OCI-LY3 (cell line): Measurements from ENCODE around the gene GABRG3.

Source experiments
- H2AFZ ChIP-seq: fragments of 200-600, 300-600 bp; shearing (Covaris generic); 2 replicates; pipeline ENCODE4 v1.6.0; 2014; ENCODE audit warnings: antibody characterized with exemption, low read depth, low read length
- H3K27ac ChIP-seq: fragments of 200-600, 300-600 bp; sonication (generic); 2 replicates; pipeline ENCODE4 v1.5.1; 2014; ENCODE audit warnings: mild to moderate bottlenecking, low read length, moderate library complexity, mixed read lengths
- H3K27me3 ChIP-seq: fragments of 200-600, 300-600 bp; sonication (generic); 2 replicates; pipeline ENCODE4 v1.6.1; 2014; ENCODE audit warnings: low read depth, low read length, mixed read lengths
- H3K36me3 ChIP-seq: fragments of 200-600, 300-600 bp; sonication (generic); replicated peaks from 2 replicates; pipeline ENCODE3; 2014; ENCODE audit warnings: low read depth, low read length, mixed read lengths
- H3K4me1 ChIP-seq: fragments of 300-600, 200-600 bp; sonication (generic); 2 replicates; pipeline ENCODE4 v1.6.1; 2014; ENCODE audit warnings: low read length, mixed read lengths
- H3K4me2 ChIP-seq: fragments of 200-600, 300-600 bp; sonication (generic); 2 replicates; pipeline ENCODE4 v1.6.1; 2014; ENCODE audit warnings: low read length, mixed read lengths
- H3K4me3 ChIP-seq: fragments of 300-600, 200-600 bp; sonication (generic); 2 replicates; pipeline ENCODE4 v1.5.1; 2014; ENCODE audit warnings: antibody characterized with exemption, mild to moderate bottlenecking, low read length, moderate library complexity
- H3K79me2 ChIP-seq: fragments of 300-600, 200-600 bp; shearing (Covaris generic); 2 replicates; pipeline ENCODE4 v1.6.1; 2014; ENCODE audit warnings: mild to moderate bottlenecking, low read length, mixed read lengths
- H3K9ac ChIP-seq: fragments of 300-600, 200-600 bp; shearing (Covaris generic); 2 replicates; pipeline ENCODE4 v1.6.0; 2014; ENCODE audit warnings: mild to moderate bottlenecking, low read length, moderate library complexity
- H3K9me3 ChIP-seq: fragments of 200-600, 300-600 bp; shearing (Covaris generic); 2 replicates; pipeline ENCODE4 v1.6.1; 2014; ENCODE audit warnings: low read length, mixed read lengths; ENCODE audit not compliant: insufficient read depth
- H4K20me1 ChIP-seq: fragments of 200-600, 300-600 bp; sonication (generic); 2 replicates; pipeline ENCODE4 v1.6.1; 2016; ENCODE audit warnings: low read length, mixed read lengths; ENCODE audit not compliant: insufficient read depth
- EZH2phosphoT487 ChIP-seq: fragments of 200-600 bp; shearing (Covaris generic); IDR thresholded peaks from 2 replicates; pipeline ENCODE4 v1.6.1; 2018; ENCODE audit warnings: antibody characterized with exemption, mixed run types, low read depth
- TF ChIP-seq, protein P1 (sequence below): fragments of 200-600, 300-600 bp; sonication (generic); IDR thresholded peaks from 2 replicates; pipeline ENCODE4 v1.5.1; 2014; ENCODE audit warnings: antibody characterized with exemption, low read length, low read depth

Gene GABRG3

DNA sequence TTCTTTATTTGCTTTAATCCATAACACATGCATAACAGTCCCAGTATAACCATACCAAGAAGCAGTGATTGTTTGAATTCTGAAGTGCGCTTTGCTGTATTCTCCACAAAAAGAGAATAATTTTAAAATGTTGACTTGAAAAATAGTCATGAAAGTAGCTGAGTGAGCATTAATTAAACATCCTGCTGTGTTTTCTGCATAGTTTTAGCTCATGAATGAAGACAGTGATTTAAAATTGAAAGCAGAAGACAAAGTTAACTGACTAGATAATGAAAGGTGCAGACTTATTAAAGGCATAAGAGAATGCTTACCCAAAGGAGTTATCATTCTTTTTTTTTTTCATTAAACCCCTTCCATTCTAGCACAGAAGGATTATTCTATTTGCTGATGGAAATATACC lies 143.5 kb downstream of the GABRG3 start:
- H3K9me3 ChIP-seq = no peaks in the 10 kb centered on the region
- no peaks in the 10 kb centered on the region for H3K27me3 ChIP-seq
- no peaks in the 10 kb centered on the region for H4K20me1 ChIP-seq
- H3K4me2 ChIP-seq = no peak overlapping the region
- H3K36me3 ChIP-seq = no peaks in the 10 kb centered on the region
- H2AFZ ChIP-seq = no peak overlapping the region
- H3K79me2 ChIP-seq = no peaks in the 10 kb centered on the region
- TF ChIP-seq EZH2phosphoT487 = no peak
- TF ChIP-seq, protein P1, sequence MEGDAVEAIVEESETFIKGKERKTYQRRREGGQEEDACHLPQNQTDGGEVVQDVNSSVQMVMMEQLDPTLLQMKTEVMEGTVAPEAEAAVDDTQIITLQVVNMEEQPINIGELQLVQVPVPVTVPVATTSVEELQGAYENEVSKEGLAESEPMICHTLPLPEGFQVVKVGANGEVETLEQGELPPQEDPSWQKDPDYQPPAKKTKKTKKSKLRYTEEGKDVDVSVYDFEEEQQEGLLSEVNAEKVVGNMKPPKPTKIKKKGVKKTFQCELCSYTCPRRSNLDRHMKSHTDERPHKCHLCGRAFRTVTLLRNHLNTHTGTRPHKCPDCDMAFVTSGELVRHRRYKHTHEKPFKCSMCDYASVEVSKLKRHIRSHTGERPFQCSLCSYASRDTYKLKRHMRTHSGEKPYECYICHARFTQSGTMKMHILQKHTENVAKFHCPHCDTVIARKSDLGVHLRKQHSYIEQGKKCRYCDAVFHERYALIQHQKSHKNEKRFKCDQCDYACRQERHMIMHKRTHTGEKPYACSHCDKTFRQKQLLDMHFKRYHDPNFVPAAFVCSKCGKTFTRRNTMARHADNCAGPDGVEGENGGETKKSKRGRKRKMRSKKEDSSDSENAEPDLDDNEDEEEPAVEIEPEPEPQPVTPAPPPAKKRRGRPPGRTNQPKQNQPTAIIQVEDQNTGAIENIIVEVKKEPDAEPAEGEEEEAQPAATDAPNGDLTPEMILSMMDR = no peak
- no peak overlapping the region for H3K9ac ChIP-seq
- no peak overlapping the region for H3K27ac ChIP-seq
- no peak overlapping the region for H3K4me3 ChIP-seq
- no peaks in the 10 kb centered on the region for H3K4me1 ChIP-seq

DNA sequence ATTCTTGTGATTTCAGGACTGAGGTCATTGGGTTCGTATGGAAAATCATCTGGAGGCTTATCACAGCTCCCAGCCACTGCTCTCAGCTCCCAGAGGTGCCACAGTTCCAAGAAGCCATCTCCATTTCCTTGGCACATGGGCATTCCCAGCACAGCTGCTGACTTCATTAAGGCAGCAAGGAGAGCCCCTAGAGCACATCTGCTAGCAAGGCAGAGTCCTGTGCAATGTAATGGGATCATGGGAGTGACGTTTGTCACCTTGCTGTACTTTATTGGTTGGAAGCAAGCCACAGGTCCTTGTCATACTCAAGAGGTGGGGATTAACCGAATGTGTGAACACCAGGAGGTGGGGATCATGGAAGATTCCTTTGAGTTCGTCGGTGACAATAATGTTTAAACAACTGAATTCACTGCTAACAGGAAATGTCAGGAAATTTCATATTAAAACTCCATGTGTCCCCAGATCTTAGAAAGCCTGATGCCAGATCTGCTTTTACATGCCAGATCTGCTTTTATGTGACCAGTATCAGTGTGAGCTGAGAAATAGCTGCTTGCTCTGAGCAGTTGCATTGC lies 148.8 kb downstream of the GABRG3 start:
- H3K36me3 ChIP-seq = no peaks in the 10 kb centered on the region
- H3K4me1 ChIP-seq = no peaks in the 10 kb centered on the region
- H2AFZ ChIP-seq = no peak overlapping the region
- H3K9me3 ChIP-seq = no peaks in the 10 kb centered on the region
- H3K9ac ChIP-seq = no peak overlapping the region
- no peak overlapping the region for H3K4me3 ChIP-seq
- no peaks in the 10 kb centered on the region for H4K20me1 ChIP-seq
- no peak overlapping the region for H3K4me2 ChIP-seq
- H3K27ac ChIP-seq = no peak overlapping the region
- H3K27me3 ChIP-seq = no peaks in the 10 kb centered on the region
- no peaks in the 10 kb centered on the region for H3K79me2 ChIP-seq
- no peak for TF ChIP-seq EZH2phosphoT487
- TF ChIP-seq, protein P1 = no peak

DNA sequence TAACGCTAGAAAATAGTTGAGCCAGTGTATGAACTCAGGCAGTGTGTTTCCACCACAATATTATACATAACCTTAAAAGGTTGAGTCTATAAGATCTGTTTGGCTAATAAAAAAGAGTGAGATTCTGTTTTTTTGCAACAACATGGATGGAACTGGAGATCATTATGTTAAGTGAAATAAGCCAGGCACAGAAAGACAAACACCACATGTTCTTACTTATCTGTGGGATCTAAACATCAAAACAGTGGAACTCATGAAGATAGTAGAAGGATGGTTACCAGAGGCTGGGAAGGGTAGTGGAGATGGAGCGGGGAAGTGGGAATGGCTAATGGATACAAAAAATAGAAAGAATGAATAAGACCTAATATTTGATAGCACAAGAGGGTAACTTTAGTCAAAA lies 150.7 kb downstream of the GABRG3 start:
- Histone ChIP-seq H2AFZ (no peak overlapping the region), H3K27ac (no peak overlapping the region), H3K27me3 (no peaks in the 10 kb centered on the region), H3K79me2 (no peaks in the 10 kb centered on the region), H3K9me3 (no peaks in the 10 kb centered on the region), H4K20me1 (no peaks in the 10 kb centered on the region), H3K36me3 (no peaks in the 10 kb centered on the region), H3K4me1 (no peaks in the 10 kb centered on the region), H3K4me2 (no peak overlapping the region), H3K9ac (no peak overlapping the region), H3K4me3 (no peak overlapping the region)
- no peak for TF ChIP-seq EZH2phosphoT487
- TF ChIP-seq, protein P1 = no peak

DNA sequence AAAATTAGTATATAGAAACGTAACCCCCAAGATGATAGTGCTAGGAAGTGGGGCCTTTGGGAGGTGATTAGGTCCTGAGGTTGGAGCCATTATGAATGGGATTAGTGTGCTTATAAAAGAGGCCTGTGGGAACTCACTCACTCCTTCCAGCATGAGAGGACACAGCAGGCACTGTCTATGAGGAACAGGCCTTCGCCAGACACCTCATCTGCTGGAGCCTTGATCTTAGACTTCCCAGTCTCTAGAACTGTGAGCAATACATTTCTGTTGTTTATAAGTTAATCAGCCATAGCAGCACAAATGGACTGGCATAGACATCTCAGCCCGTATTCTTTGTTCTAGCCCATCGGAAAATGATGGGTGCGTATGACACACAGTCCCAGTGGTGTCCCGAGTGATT lies 152.3 kb downstream of the GABRG3 start:
- Histone ChIP-seq H3K9me3 (no peaks in the 10 kb centered on the region), H4K20me1 (no peaks in the 10 kb centered on the region), H3K4me2 (no peak overlapping the region), H3K4me1 (no peaks in the 10 kb centered on the region), H3K4me3 (no peak overlapping the region), H3K27me3 (no peaks in the 10 kb centered on the region), H3K27ac (no peak overlapping the region), H3K9ac (no peak overlapping the region), H2AFZ (no peak overlapping the region), H3K36me3 (no peaks in the 10 kb centered on the region), H3K79me2 (no peaks in the 10 kb centered on the region)
- TF ChIP-seq EZH2phosphoT487 = no peak
- TF ChIP-seq, protein P1 = no peak
